HCT116 (cell line): Measurements from ENCODE around the gene BRAT1. TPM values are rescaled to one million over a fixed set of nuclear protein-coding genes. Genes with fewer than 3 reads are reported as not detected.

Source experiments
- ATAC-seq: fragments of 200-7000 bp; cut with Tn5 transposase; 2 replicates; pipeline ENCODE4 v1.9.1; 2020; ENCODE audit warnings: mild to moderate bottlenecking, moderate library complexity
- BruUV-seq: library from RNA; stranded (reverse); fragments of 400-500 nt; replicated peaks from 2 replicates; lab custom pipeline; 2021; lab: Mats Ljungman, UMichigan
- CTCF ChIA-PET: fragments of 300-600 bp; sonication (Branson Sonifier 250); formaldehyde crosslinking; loops from one replicate; lab custom pipeline; 2021; ENCODE audit warnings: antibody characterized with exemption; lab: Charles Lee
- POLR2A ChIA-PET: fragments of 300-600, 350-600 bp; sonication (Branson Sonifier 250); formaldehyde crosslinking; loops from one replicate; lab custom pipeline; 2021; ENCODE audit warnings: antibody characterized with exemption; lab: Charles Lee
- RAD21 ChIA-PET, 2 experiments: fragments of 300-600 bp; sonication (Branson Sonifier 250); formaldehyde crosslinking; loops; one replicate each; lab custom pipeline; 2023; ENCODE audit warnings: low total read pairs in 2 of 2; ENCODE audit not compliant: uncharacterized antibody in 2 of 2, unreplicated experiment in 2 of 2, low non-redundant PET in 1 of 2; lab: Charles Lee
- DNase-seq: peaks from one replicate; pipeline ENCODE4 v3.0.0-alpha.2; 2010; ENCODE audit warnings: low read depth, low spot score
- H2AFZ ChIP-seq: fragments of 200-600 bp; shearing (Covaris generic), sonication (generic); 2 replicates; pipeline ENCODE4 v1.6.1; 2017; ENCODE audit warnings: low read depth, mixed run types, mixed read lengths, antibody characterized with exemption, low read length; ENCODE audit not compliant: poor library complexity, severe bottlenecking
- H3K27ac ChIP-seq: 2 replicates; pipeline ENCODE4 v1.5.1; 2012; ENCODE audit warnings: low read depth, low read length
- H3K27me3 ChIP-seq: fragments of 200-600 bp; sonication (generic); 2 replicates; pipeline ENCODE4 v1.6.1; 2016; ENCODE audit warnings: mixed run types, low read length, mixed read lengths; ENCODE audit not compliant: insufficient read depth
- H3K36me3 ChIP-seq, 2 experiments: fragments of 200-500 bp in 1 of 2; fragments of 200-600 bp in 1 of 2; sonication (Bioruptor generic) in 1 of 2; sonication (generic) in 1 of 2; 2 replicates each; pipeline versions ENCODE4 v1.5.1 to v1.6.1; 2014 to 2016; ENCODE audit warnings: low read length in 2 of 2, inconsistent platforms in 1 of 2, mixed read lengths in 1 of 2, mixed run types in 1 of 2; ENCODE audit not compliant: insufficient read depth in 2 of 2, control insufficient read depth in 1 of 2
- H3K4me1 ChIP-seq, 2 experiments: fragments of 200-600 bp in 1 of 2; sonication (generic) in 1 of 2; 2 replicates each; pipeline versions ENCODE4 v1.5.1 to v1.6.1; 2012 to 2017; ENCODE audit warnings: low read length in 2 of 2, inconsistent platforms in 1 of 2, mild to moderate bottlenecking in 1 of 2, mixed read lengths in 1 of 2, mixed run types in 1 of 2, moderate library complexity in 1 of 2; ENCODE audit not compliant: insufficient read depth in 2 of 2, control insufficient read depth in 1 of 2
- H3K4me2 ChIP-seq: fragments of 200-600 bp; sonication (generic); 2 replicates; pipeline ENCODE4 v1.6.1; 2017; ENCODE audit warnings: mixed run types, low read length, mixed read lengths
- H3K4me3 ChIP-seq, 2 experiments: fragments of 200-600 bp in 1 of 2; sonication (generic) in 1 of 2; replicated peaks in 1 of 2; 2 replicates each; pipeline ENCODE4 v1.5.1; 2011 to 2016; ENCODE audit warnings: low read length in 2 of 2, control low read depth in 1 of 2, low read depth in 1 of 2, mild to moderate bottlenecking in 1 of 2, mixed read lengths in 1 of 2, mixed run types in 1 of 2
- H3K79me2 ChIP-seq: fragments of 200-600 bp; sonication (generic); 2 replicates; pipeline ENCODE4 v1.6.1; 2017; ENCODE audit warnings: mild to moderate bottlenecking, mixed run types, low read length, moderate library complexity, mixed read lengths; ENCODE audit not compliant: insufficient read depth
- H3K9ac ChIP-seq: fragments of 200-600 bp; sonication (generic); 2 replicates; pipeline ENCODE4 v1.6.1; 2016; ENCODE audit warnings: low read length, mixed read lengths
- H3K9me2 ChIP-seq: fragments of 200-600 bp; sonication (generic), shearing (Covaris generic); 2 replicates; pipeline ENCODE4 v1.6.1; 2017; ENCODE audit warnings: mixed run types, mild to moderate bottlenecking, moderate library complexity; ENCODE audit not compliant: insufficient read depth
- H3K9me3 ChIP-seq, 2 experiments: fragments of 200-500 bp in 1 of 2; fragments of 200-600 bp in 1 of 2; sonication (Bioruptor generic) in 1 of 2; sonication (generic) in 1 of 2; 2 replicates each; pipeline ENCODE4 v1.6.1; 2014 to 2017; ENCODE audit warnings: low read length in 2 of 2, mixed read lengths in 2 of 2, inconsistent platforms in 1 of 2, low read depth in 1 of 2, mild to moderate bottlenecking in 1 of 2, mixed run types in 1 of 2, moderate library complexity in 1 of 2; ENCODE audit not compliant: control insufficient read depth in 1 of 2, insufficient read depth in 1 of 2
- H4K20me1 ChIP-seq: fragments of 200-600 bp; sonication (generic), shearing (Covaris generic); 2 replicates; pipeline ENCODE4 v1.6.1; 2017; ENCODE audit warnings: mixed run types, mild to moderate bottlenecking, moderate library complexity; ENCODE audit not compliant: insufficient read depth
- CBX3 ChIP-seq: IDR thresholded peaks from 2 replicates; pipeline ENCODE4 v1.6.1; 2012; ENCODE audit warnings: low read depth
- CEBPB ChIP-seq: IDR thresholded peaks from 2 replicates; pipeline ENCODE4 v1.6.1; 2012; ENCODE audit warnings: low read depth
- EGR1 ChIP-seq: IDR thresholded peaks from 2 replicates; pipeline ENCODE4 v1.6.1; 2012; ENCODE audit warnings: low read depth
- ELF1 ChIP-seq: IDR thresholded peaks from 2 replicates; pipeline ENCODE4 v1.6.1; 2012; ENCODE audit warnings: low read depth, borderline replicate concordance
- JUND ChIP-seq: IDR thresholded peaks from 2 replicates; pipeline ENCODE4 v1.6.1; 2012
- MAX ChIP-seq: IDR thresholded peaks from 2 replicates; pipeline ENCODE4 v1.6.1; 2012
- POLR2A ChIP-seq: IDR thresholded peaks from 2 replicates; pipeline ENCODE4 v1.7.0; 2011; ENCODE audit warnings: borderline replicate concordance; ENCODE audit not compliant: insufficient read depth, insufficient read length; ENCODE audit errors: extremely low read depth
- POLR2AphosphoS5 ChIP-seq: IDR thresholded peaks from 2 replicates; pipeline ENCODE4 v1.6.1; 2011; ENCODE audit warnings: mild to moderate bottlenecking, low read depth, low read length, moderate library complexity
- RAD21 ChIP-seq: IDR thresholded peaks from 2 replicates; pipeline ENCODE4 v1.6.1; 2012; ENCODE audit warnings: low read depth, mild to moderate bottlenecking
- SIN3A ChIP-seq: IDR thresholded peaks from 2 replicates; pipeline ENCODE4 v1.6.1; 2012; ENCODE audit warnings: low read depth
- SRF ChIP-seq: IDR thresholded peaks from 2 replicates; pipeline ENCODE4 v1.6.1; 2012; ENCODE audit warnings: low read depth
- YY1 ChIP-seq: IDR thresholded peaks from 2 replicates; pipeline ENCODE4 v1.6.1; 2011; ENCODE audit warnings: low read length, low read depth, moderate library complexity, mild to moderate bottlenecking; ENCODE audit not compliant: insufficient replicate concordance; ENCODE audit errors: extremely low read depth
- ZFX ChIP-seq: fragments of 450-650 bp; IDR thresholded peaks from 2 replicates; pipeline ENCODE4 v1.6.1; 2017
- ZNF274 ChIP-seq: fragments of 200-500 bp; sonication (Bioruptor generic); IDR thresholded peaks from 2 replicates; pipeline ENCODE4 v1.6.1; 2014; ENCODE audit warnings: mild to moderate bottlenecking, low read depth, low read length, inconsistent platforms
- intact Hi-C: fragments of 100-400 bp; cut with micrococcal nuclease; formaldehyde crosslinking; loops from 2 replicates; pipeline ENCODE4 v1.10.0; 2022
- total RNA-seq: library from RNA; stranded (reverse); gene quantifications from one replicate; pipeline ENCODE4 v1.2.1, GENCODE V29; 2021; ENCODE audit not compliant: unreplicated experiment

Gene BRAT1
- total RNA-seq, 1 experiment from 2014 or later: 47.6 TPM

DNA sequence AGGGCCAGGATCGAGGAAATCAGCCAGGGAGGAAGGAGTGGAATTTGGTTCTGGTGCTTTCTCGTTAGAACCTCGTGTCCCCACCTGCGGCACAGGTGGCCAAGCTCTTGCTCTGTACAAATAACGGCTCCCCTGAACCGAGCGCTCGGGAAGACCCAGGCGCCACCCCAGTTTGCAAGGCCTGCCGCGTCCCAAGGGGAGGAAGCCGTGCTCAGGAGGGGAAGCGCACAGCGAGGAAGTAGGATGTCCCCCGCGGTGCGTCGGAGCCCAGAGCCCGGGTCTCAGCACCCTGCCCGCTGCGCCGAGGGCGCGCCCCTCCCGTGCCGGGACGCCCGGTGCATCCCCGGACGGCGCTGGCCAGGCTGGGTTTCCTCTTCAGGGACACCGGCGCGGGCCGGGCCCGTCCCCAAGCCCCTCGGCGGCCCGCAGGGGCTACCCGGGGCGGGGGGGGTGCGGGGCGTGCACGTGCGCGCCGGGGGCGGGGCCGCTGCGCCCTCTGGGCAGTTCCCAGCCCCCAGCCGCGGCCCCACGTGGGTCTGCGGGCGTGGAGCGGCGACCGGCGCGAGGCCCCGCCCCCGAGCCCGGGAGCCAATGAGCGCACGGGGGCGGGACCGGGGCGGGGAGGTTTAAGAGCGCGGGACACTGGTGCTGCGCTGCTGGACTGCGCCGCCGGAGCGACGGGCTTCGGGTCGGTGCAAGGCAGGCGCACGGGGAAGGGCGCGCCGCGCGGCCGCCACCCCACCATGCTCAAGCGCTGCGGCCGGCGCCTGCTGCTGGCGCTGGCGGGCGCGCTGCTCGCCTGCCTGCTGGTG lies 36.0 kb downstream of the BRAT1 start, which contains the start of gene LFNG:
LFNG (plus strand) TSS at position 656 of the 812 bp plus-strand sequence; CDS start at position 744, 88 bp downstream.
- Histone ChIP-seq H3K9me3 (no peaks in the 10 kb centered on the region), H3K4me3 (peak within 1 kb of the TSS; percentile 46 to 67), H3K9ac (peak within 1 kb of the TSS; percentile 63), H3K4me1 (peaks cover 40 to 69% of the 10 kb centered on the region in 2 experiments), H2AFZ (no peak within 1 kb of the TSS), H3K36me3 (no peaks in the 10 kb centered on the region), H3K4me2 (peak within 1 kb of the TSS; percentile 90), H3K9me2 (no peaks in the 10 kb centered on the region), H3K79me2 (peaks cover 13% of the 10 kb centered on the region; the same call in 1 of the 2 replicates), H3K27ac (peak within 1 kb of the TSS; percentile 59; the same call in 1 of the 2 replicates), H4K20me1 (no peaks in the 10 kb centered on the region), H3K27me3 (no peaks in the 10 kb centered on the region)
- ATAC-seq (peak; percentile 72), DNase-seq (peak; percentile 68)
- intact Hi-C loops: no loop called here
- no TSS peak for BruUV-seq
- ChIA-PET CTCF (no interaction called here), RAD21 (no interaction called here), POLR2A (no interaction called here)
- TF ChIP-seq SIN3A: no peak
- peak; percentile 97 for TF ChIP-seq POLR2A
- TF ChIP-seq POLR2AphosphoS5: peak; percentile 98
- TF ChIP-seq ZFX: no peak
- no peak for TF ChIP-seq YY1

- H3K27me3 ChIP-seq: no peaks in the 10 kb centered on the region
- no peaks in the 10 kb centered on the region for H3K9me3 ChIP-seq
- H3K4me3 ChIP-seq: peak overlapping the region in 1 of 2 experiments; percentile 47; a peak in 1 of 4 replicates
- peaks cover 36 to 63% of the 10 kb centered on the region in 2 experiments for H3K4me1 ChIP-seq
- DNase-seq (no peak), ATAC-seq (no peak)
- no peaks in the 10 kb centered on the region for H4K20me1 ChIP-seq
- POLR2A ChIA-PET: no interaction called here
- no TSS peak for BruUV-seq
- peaks cover 13% of the 10 kb centered on the region; the same call in 1 of the 2 replicates for H3K79me2 ChIP-seq
- no peak overlapping the region for H2AFZ ChIP-seq
- TF ChIP-seq RAD21 (no peak), JUND (no peak), CBX3 (no peak), SRF (no peak), CEBPB (no peak), ZNF274 (no peak), SIN3A (no peak), MAX (no peak), POLR2AphosphoS5 (no peak), ELF1 (no peak), EGR1 (no peak)
- TF ChIP-seq, all 23 proteins: peak for 0
- H3K4me2 ChIP-seq: peak overlapping the region; percentile 76
- RAD21 ChIA-PET: no interaction called here
- no peaks in the 10 kb centered on the region for H3K36me3 ChIP-seq
- CTCF ChIA-PET: no interaction called here
- H3K27ac ChIP-seq: no peak overlapping the region
- intact Hi-C loops: no loop called here
- H3K9ac ChIP-seq: peak overlapping the region; percentile 56; the same call in 1 of the 2 replicates
- H3K9me2 ChIP-seq: no peaks in the 10 kb centered on the region
These were observed 36.6 kb downstream of the BRAT1 start for GRCh38 chr7:2518737-2519118.
